HepG2 (cell line): ENCODE results near the gene SLC25A38. TPM values are rescaled to one million over a fixed set of nuclear protein-coding genes. Genes with fewer than 3 reads are reported as not detected.

ENCODE experiments used
- ATAC-seq: fragments of 200-7000 bp; cut with Tn5 transposase; 3 replicates; pipeline ENCODE4 v1.9.1; 2020; ENCODE audit warnings: mild to moderate bottlenecking, moderate library complexity
- BruUV-seq: library from RNA; stranded (reverse); fragments of 400-500 nt; replicated peaks from 2 replicates; lab custom pipeline; 2021; lab: Mats Ljungman, UMichigan
- CTCF ChIA-PET: fragments of 300-600 bp; formaldehyde crosslinking; extraction: SDS; loops from one replicate; lab custom pipeline; 2021; ENCODE audit warnings: low total read pairs, inconsistent platforms, low intra/inter-chr PET ratio; lab: Yijun Ruan, JAX
- POLR2A ChIA-PET: fragments of 350-600 bp; sonication (Branson Sonifier 250); formaldehyde crosslinking; loops from one replicate; lab custom pipeline; 2020; ENCODE audit warnings: antibody characterized with exemption, inconsistent platforms; lab: Yijun Ruan, JAX
- DNase-seq: peaks from one replicate; pipeline ENCODE4 v3.0.0-alpha.2; 2015; ENCODE audit warnings: low spot score
- FAIRE-seq: peaks from 3 replicates; lab custom pipeline; 2011; peaks lifted over from hg19 to GRCh38; lab: Jason Lieb, UNC
- H2AFZ ChIP-seq: one replicate; pipeline ENCODE4 v1.6.1; 2011; ENCODE audit warnings: low read length, inconsistent platforms
- H3K27ac ChIP-seq: fragments of 300-600 bp; 3 replicates; pipeline ENCODE4 v1.8.0; 2011; ENCODE audit warnings: mixed run types, mild to moderate bottlenecking, mixed read lengths, low read length, inconsistent platforms; ENCODE audit not compliant: insufficient read depth; ENCODE audit errors: extremely low read length
- H3K27me3 ChIP-seq, 2 experiments: fragments of 200-600 bp in 1 of 2; 2 replicates in 1 of 2; 3 replicates in 1 of 2; pipeline versions ENCODE4 v1.6.0 to v1.8.0; 2011; ENCODE audit warnings: low read length in 2 of 2, mild to moderate bottlenecking in 2 of 2, moderate library complexity in 2 of 2, inconsistent platforms in 1 of 2; ENCODE audit not compliant: insufficient read depth in 2 of 2, control insufficient read depth in 1 of 2
- H3K36me3 ChIP-seq, 2 experiments: fragments of 200-600 bp in 1 of 2; replicated peaks in 1 of 2; 2 replicates in 1 of 2; 3 replicates in 1 of 2; pipeline versions ENCODE4 v1.5.1 to v1.8.0; 2011; ENCODE audit warnings: low read length in 2 of 2, inconsistent platforms in 1 of 2; ENCODE audit not compliant: insufficient read depth in 2 of 2, control insufficient read depth in 1 of 2
- H3K4me1 ChIP-seq: 2 replicates; pipeline ENCODE4 v1.5.1; 2012; ENCODE audit warnings: low read length, inconsistent platforms; ENCODE audit not compliant: insufficient read depth
- H3K4me2 ChIP-seq: 2 replicates; pipeline ENCODE4 v1.6.0; 2011; ENCODE audit warnings: low read depth, low read length, inconsistent platforms
- H3K4me3 ChIP-seq, 3 experiments: fragments of 200-600 bp in 1 of 3; sonication (generic), shearing (Covaris generic) in 1 of 3; replicated peaks in 1 of 3; 2 replicates each; pipeline ENCODE4 v1.5.1; 2011 to 2016; ENCODE audit warnings: low read length in 3 of 3, inconsistent platforms in 2 of 3, low read depth in 2 of 3, mild to moderate bottlenecking in 2 of 3, control low read depth in 1 of 3, mixed read lengths in 1 of 3; ENCODE audit not compliant: insufficient read depth in 1 of 3
- H3K79me2 ChIP-seq: one replicate; pipeline ENCODE4 v1.6.1; 2011; ENCODE audit warnings: low read length, inconsistent platforms; ENCODE audit not compliant: insufficient read depth
- H3K9ac ChIP-seq: 2 replicates; pipeline ENCODE4 v1.6.0; 2011; ENCODE audit warnings: mild to moderate bottlenecking, low read depth, low read length, inconsistent platforms; ENCODE audit not compliant: insufficient read depth
- H3K9me3 ChIP-seq: 2 replicates; pipeline ENCODE4 v1.5.1; 2012; ENCODE audit warnings: mild to moderate bottlenecking, low read length
- H4K20me1 ChIP-seq: 2 replicates; pipeline ENCODE4 v1.6.0; 2011; ENCODE audit warnings: inconsistent platforms, mild to moderate bottlenecking, low read length, moderate library complexity; ENCODE audit not compliant: insufficient read depth
- FOXO1 ChIP-seq: sonication (generic); formaldehyde crosslinking; IDR thresholded peaks from 2 replicates; pipeline ENCODE4 v1.4.0; 2020; ENCODE audit warnings: missing genetic modification reagents
- HES4 ChIP-seq: sonication (generic); formaldehyde crosslinking; IDR thresholded peaks from 2 replicates; pipeline ENCODE4 v1.9.0; 2021; ENCODE audit warnings: mild to moderate bottlenecking, missing genetic modification reagents, borderline replicate concordance
- KAT2B ChIP-seq: fragments of 150-350 bp; IDR thresholded peaks from 2 replicates; pipeline ENCODE4 v1.6.1; 2014; ENCODE audit warnings: low read depth, low read length, borderline replicate concordance
- KLF12 ChIP-seq: sonication (generic); formaldehyde crosslinking; IDR thresholded peaks from 2 replicates; pipeline ENCODE4 v1.4.0; 2020; ENCODE audit warnings: missing genetic modification reagents, borderline replicate concordance
- MTA1 ChIP-seq: sonication (generic); formaldehyde crosslinking; IDR thresholded peaks from 2 replicates; pipeline ENCODE4 v1.4.0; 2020; ENCODE audit warnings: missing genetic modification reagents, mild to moderate bottlenecking, borderline replicate concordance
- RBFOX2 ChIP-seq: fragments of 200-400 bp; formaldehyde crosslinking; IDR thresholded peaks from 2 replicates; pipeline ENCODE4 v1.6.1; 2017; ENCODE audit warnings: low read depth, mild to moderate bottlenecking, low read length
- RCOR2 ChIP-seq: IDR thresholded peaks from 2 replicates; pipeline ENCODE4 v1.6.1; 2016; ENCODE audit warnings: missing biosample characterization, missing genetic modification reagents
- SATB2 ChIP-seq: sonication (generic); formaldehyde crosslinking; IDR thresholded peaks from 2 replicates; pipeline ENCODE4 v1.5.0; 2020; ENCODE audit warnings: missing genetic modification reagents
- ZBTB21 ChIP-seq: sonication (generic); formaldehyde crosslinking; IDR thresholded peaks from 2 replicates; pipeline ENCODE4 v1.4.0; 2020; ENCODE audit warnings: missing genetic modification reagents
- ZFP62 ChIP-seq: sonication (generic); formaldehyde crosslinking; IDR thresholded peaks from 2 replicates; pipeline ENCODE4 v1.4.0; 2020; ENCODE audit warnings: missing genetic modification reagents
- ZKSCAN5 ChIP-seq: sonication (generic); formaldehyde crosslinking; IDR thresholded peaks from 2 replicates; pipeline ENCODE4 v1.5.1; 2020; ENCODE audit warnings: mild to moderate bottlenecking, missing genetic modification reagents
- ZSCAN29 ChIP-seq: sonication (generic); formaldehyde crosslinking; conservative IDR thresholded peaks from 2 replicates; pipeline ENCODE4 v1.4.0; 2020; ENCODE audit warnings: mild to moderate bottlenecking, missing genetic modification reagents
- WGBS: methylation state at CpG from one replicate; pipeline ENCODE4 v1.1.6; 2017; ENCODE audit warnings: low lambda C conversion rate; 5-methylcytosine and 5-hydroxymethylcytosine counted together
- in situ Hi-C: cut with HindIII; loops from 2 replicates; pipeline ENCODE4 v1.10.0; 2017; ENCODE audit warnings: low pct_unique_long_range_greater_than_20kb; ENCODE audit not compliant: extremely low pct_ligation_motif_present
- intact Hi-C: fragments of 100-400 bp; cut with micrococcal nuclease; formaldehyde crosslinking; loops from one replicate; pipeline ENCODE4 v1.10.0; 2022; ENCODE audit not compliant: unreplicated experiment
- polyA plus RNA-seq, 8 experiments: library from polyadenylated mRNA; depleted of rRNA in 3 of 8; stranded (reverse) in 7 of 8; unstranded in 1 of 8; fragments of >200 nt; fragmentation: Illumina TruSeq in 4 of 8; extraction: Trizol in 4 of 8; gene quantifications; 2 replicates each; pipeline versions ENCODE4 v1.2.1 to v1.2.3, GENCODE V29; 2011 to 2016; ENCODE audit warnings: low read depth in 4 of 8, missing spikeins in 1 of 8, mixed read lengths in 1 of 8; ENCODE audit not compliant: insufficient read depth in 1 of 8
- total RNA-seq, 5 experiments: library from RNA; depleted of rRNA; stranded (reverse); fragments of >200 nt; fragmentation: Illumina TruSeq; extraction: Trizol; gene quantifications; 2 replicates each; pipeline ENCODE4 v1.2.3, GENCODE V29; 2016; ENCODE audit warnings: low read depth in 1 of 5

The SLC25A38 gene
- total and polyA plus RNA-seq, 2 of the 13 experiments (the other 11 are each of a cell fraction or from before 2014, with no cell fraction given) = 32.5 to 35.4 TPM

GRCh38 chr3:39358333-39358732 lies 24.8 kb upstream of the SLC25A38 start:
- H3K9me3 ChIP-seq = no peaks in the 10 kb centered on the region
- H3K4me2 ChIP-seq = no peak overlapping the region
- no peak for ATAC-seq
- no peak overlapping the region for H3K4me3 ChIP-seq
- no peaks in the 10 kb centered on the region for H3K27me3 ChIP-seq
- no peak overlapping the region for H2AFZ ChIP-seq
- TF ChIP-seq MTA1 (CRISPR knock-in tag) (no peak), HES4 (no peak), ZKSCAN5 (CRISPR knock-in tag) (no peak), RCOR2 (no peak), ZFP62 (CRISPR knock-in tag) (no peak), RBFOX2 (no peak), ZSCAN29 (CRISPR knock-in tag) (no peak), ZBTB21 (CRISPR knock-in tag) (no peak), KAT2B (no peak), KLF12 (no peak), FOXO1 (CRISPR knock-in tag) (no peak), SATB2 (CRISPR knock-in tag) (no peak)
- ChIA-PET CTCF (no interaction called here), POLR2A (no interaction called here)
- no TSS peak for BruUV-seq
- no peak for DNase-seq
- no peaks in the 10 kb centered on the region for H4K20me1 ChIP-seq
- FAIRE-seq = no peak
- H3K36me3 ChIP-seq = no peaks in the 10 kb centered on the region
- intact Hi-C loops (no loop called here), in situ Hi-C loops (no loop called here)
- peaks cover 17% of the 10 kb centered on the region for H3K4me1 ChIP-seq
- WGBS = 59% methylated on average over 3 of the region's 3 CpGs
- H3K9ac ChIP-seq = no peak overlapping the region
- H3K27ac ChIP-seq = no peak overlapping the region
- no peaks in the 10 kb centered on the region for H3K79me2 ChIP-seq
